ENCODE data around the gene ABI2.
A peak's percentile ranks its signal among the peaks of the same experiment; 100 is the strongest.
"Not testable (repeated sequence)": the region's sequence is repeated elsewhere in the genome, so short reads cannot be mapped to it uniquely, and the experiment has no call there.

Gene ABI2

GRCh38 chr2:203354966-203355365, 26.8 kb downstream of the ABI2 start:
- DNase-seq (ENCODE audit: low read depth in 2 of 2): no peak

- no peak for DNase-seq (ENCODE audit: low read depth in 2 of 2)
Measured at GRCh38 chr2:203359450-203359849, 31.3 kb downstream of the ABI2 start.

- DNase-seq (ENCODE audit: low read depth in 2 of 2): no peak
Measured at GRCh38 chr2:203360833-203361430, 32.7 kb downstream of the ABI2 start.

GRCh38 chr2:203361495-203361894, 33.3 kb downstream of the ABI2 start:
- DNase-seq (ENCODE audit: low read depth in 2 of 2): no peak

GRCh38 chr2:203361922-203362321, 33.7 kb downstream of the ABI2 start:
- no peak for DNase-seq (ENCODE audit: low read depth in 2 of 2)

- no peak for DNase-seq (ENCODE audit: low read depth in 2 of 2)
Measured at GRCh38 chr2:203366639-203367466, 38.7 kb downstream of the ABI2 start.

GRCh38 chr2:203372706-203373105, 44.5 kb downstream of the ABI2 start:
- not testable (repeated sequence) for DNase-seq (ENCODE audit: low read depth in 2 of 2)

GRCh38 chr2:203376173-203376572, 48.0 kb downstream of the ABI2 start:
- no peak for DNase-seq (ENCODE audit: low read depth in 2 of 2)

- no peak for DNase-seq (ENCODE audit: low read depth in 2 of 2)
Measured at GRCh38 chr2:203379156-203379555, 51.0 kb downstream of the ABI2 start.

GRCh38 chr2:203383038-203383437, 54.8 kb downstream of the ABI2 start:
- no peak for DNase-seq (ENCODE audit: low read depth in 2 of 2)

GRCh38 chr2:203388153-203388552, 60.0 kb downstream of the ABI2 start:
- not testable (repeated sequence) for DNase-seq (ENCODE audit: low read depth in 2 of 2)

GRCh38 chr2:203394519-203395227, 66.5 kb downstream of the ABI2 start:
- no peak for DNase-seq (ENCODE audit: low read depth in 2 of 2)

- no peak for DNase-seq (ENCODE audit: low read depth in 2 of 2)
Measured at GRCh38 chr2:203395858-203396257, 67.7 kb downstream of the ABI2 start.

- DNase-seq (ENCODE audit: low read depth in 2 of 2): no peak
Measured at GRCh38 chr2:203396667-203397066, 68.5 kb downstream of the ABI2 start.

- DNase-seq (ENCODE audit: low read depth in 2 of 2): no peak
Measured at GRCh38 chr2:203399031-203399430, 70.8 kb downstream of the ABI2 start.

GRCh38 chr2:203400805-203401585, 72.8 kb downstream of the ABI2 start:
- no peak for DNase-seq (ENCODE audit: low read depth in 2 of 2)

GRCh38 chr2:203404996-203405395, 76.8 kb downstream of the ABI2 start:
- DNase-seq (ENCODE audit: low read depth in 2 of 2): peak in 1 of 2 experiments; percentile 3

- DNase-seq (ENCODE audit: low read depth in 2 of 2): no peak
Measured at GRCh38 chr2:203407496-203407895, 79.3 kb downstream of the ABI2 start.

GRCh38 chr2:203412546-203413331, 84.5 kb downstream of the ABI2 start:
- DNase-seq (ENCODE audit: low read depth in 2 of 2): no peak

- DNase-seq (ENCODE audit: low read depth in 2 of 2): no peak
Measured at GRCh38 chr2:203413796-203414195, 85.6 kb downstream of the ABI2 start.

GRCh38 chr2:203418271-203418670, 90.1 kb downstream of the ABI2 start:
- DNase-seq (ENCODE audit: low read depth in 2 of 2): no peak
